K562 (cell line): Measurements from ENCODE around the gene C11orf98. TPM values are rescaled to one million over a fixed set of nuclear protein-coding genes. Genes with fewer than 3 reads are reported as not detected.

Source experiments
- ARID1B ChIP-seq: fragments of 450-650 bp; IDR thresholded peaks from 2 replicates; pipeline ENCODE4 v1.6.1; 2016; ENCODE audit warnings: antibody characterized with exemption, mild to moderate bottlenecking, inconsistent platforms
- CCNT2 ChIP-seq: IDR thresholded peaks from 2 replicates; pipeline ENCODE4 v1.6.1; 2011; ENCODE audit warnings: borderline replicate concordance, low read depth, mild to moderate bottlenecking, moderate library complexity, mixed read lengths, low read length; ENCODE audit not compliant: insufficient read length; ENCODE audit errors: extremely low read depth
- CHD1 ChIP-seq: fragments of 200-600 bp; sonication (generic); IDR thresholded peaks from one replicate; pipeline ENCODE4 v1.6.1; 2012; ENCODE audit warnings: mild to moderate bottlenecking, moderate library complexity, low read length, inconsistent platforms
- ELF2 ChIP-seq: fragments of 250-450 bp; sonication (Bioruptor Pico); IDR thresholded peaks from 2 replicates; pipeline ENCODE4 v1.5.0; 2021; ENCODE audit warnings: mild to moderate bottlenecking
- FOXK1 ChIP-seq: sonication (generic); formaldehyde crosslinking; IDR thresholded peaks from 2 replicates; pipeline ENCODE4 v1.8.0; 2022; ENCODE audit warnings: missing genetic modification reagents, mild to moderate bottlenecking, borderline replicate concordance
- FOXK2 ChIP-seq, 2 experiments: fragments of 450-650 bp; IDR thresholded peaks in 1 of 2; conservative IDR thresholded peaks in 1 of 2; 2 replicates each; pipeline ENCODE4 v1.6.1; 2016; ENCODE audit warnings: low read depth in 2 of 2, mild to moderate bottlenecking in 1 of 2
- HNRNPLL ChIP-seq: fragments of 200-400 bp; formaldehyde crosslinking; IDR thresholded peaks from 2 replicates; pipeline ENCODE4 v1.6.1; 2017; ENCODE audit warnings: low read length, low read depth, mild to moderate bottlenecking; ENCODE audit not compliant: poor library complexity, severe bottlenecking
- HNRNPUL1 ChIP-seq: fragments of 200-400 bp; formaldehyde crosslinking; IDR thresholded peaks from 2 replicates; pipeline ENCODE4 v1.6.1; 2017; ENCODE audit warnings: low read length
- IRF2 ChIP-seq: sonication (generic); formaldehyde crosslinking; IDR thresholded peaks from 2 replicates; pipeline ENCODE4 v1.8.1; 2022; ENCODE audit warnings: mild to moderate bottlenecking, missing genetic modification reagents
- MAFK ChIP-seq: IDR thresholded peaks from 2 replicates; pipeline ENCODE4 v1.6.1; 2011; ENCODE audit warnings: low read length, improper control_type of control experiment
- MYC ChIP-seq, 2 experiments: fragments of 250-450 bp in 1 of 2; sonication (Bioruptor Pico) in 1 of 2; IDR thresholded peaks; 2 replicates each; pipeline versions ENCODE4 v1.5.1 to v1.6.1; 2012 to 2021; ENCODE audit warnings: low read depth in 2 of 2, borderline replicate concordance in 1 of 2, improper control_type of control experiment in 1 of 2, low read length in 1 of 2, mild to moderate bottlenecking in 1 of 2, moderate library complexity in 1 of 2
- NFE2L1 ChIP-seq: fragments of 450-650 bp; IDR thresholded peaks from 2 replicates; pipeline ENCODE4 v1.6.1; 2016; ENCODE audit warnings: missing genetic modification characterization, low read depth, mild to moderate bottlenecking, missing compliant biosample characterization, moderate library complexity, borderline replicate concordance
- NONO ChIP-seq, 2 experiments: fragments of 200-400 bp in 1 of 2; fragments of 450-650 bp in 1 of 2; formaldehyde crosslinking in 1 of 2; IDR thresholded peaks; 2 replicates each; pipeline ENCODE4 v1.6.1; 2017; ENCODE audit warnings: low read depth in 2 of 2, mild to moderate bottlenecking in 2 of 2, moderate library complexity in 2 of 2, low read length in 1 of 2
- POLR3G ChIP-seq: IDR thresholded peaks from 2 replicates; pipeline ENCODE4 v1.6.1; 2011; ENCODE audit not compliant: insufficient read length, insufficient replicate concordance; ENCODE audit errors: extremely low read depth
- SIN3B ChIP-seq: fragments of 450-650 bp; IDR thresholded peaks from 2 replicates; pipeline ENCODE4 v1.6.1; 2017; ENCODE audit warnings: low read depth, mild to moderate bottlenecking, moderate library complexity
- TEAD4 ChIP-seq, 2 experiments: sonication (generic) in 1 of 2; formaldehyde crosslinking in 1 of 2; IDR thresholded peaks; 2 replicates each; pipeline versions ENCODE4 v1.6.1 to v1.8.0; 2012 to 2022; ENCODE audit warnings: borderline replicate concordance in 1 of 2, inconsistent platforms in 1 of 2, low read length in 1 of 2, mild to moderate bottlenecking in 1 of 2, missing genetic modification reagents in 1 of 2
- XRCC3 ChIP-seq: fragments of 450-650 bp; IDR thresholded peaks from 2 replicates; pipeline ENCODE4 v1.6.1; 2017; ENCODE audit warnings: mild to moderate bottlenecking, moderate library complexity
- ZBTB1 ChIP-seq: sonication (generic); formaldehyde crosslinking; IDR thresholded peaks from 2 replicates; pipeline ENCODE4 v1.8.1; 2023; ENCODE audit warnings: missing genetic modification reagents, low read depth, mild to moderate bottlenecking, borderline replicate concordance
- ZEB2 ChIP-seq: fragments of 450-650 bp; IDR thresholded peaks from 2 replicates; pipeline ENCODE4 v1.6.1; 2016
- ZNF76 ChIP-seq: fragments of 250-450 bp; sonication (Bioruptor Pico); IDR thresholded peaks from 2 replicates; pipeline ENCODE4 v1.4.0; 2020; ENCODE audit warnings: mild to moderate bottlenecking, moderate library complexity, borderline replicate concordance
- polyA plus RNA-seq, 8 experiments: library from polyadenylated mRNA; depleted of rRNA in 4 of 8; stranded (reverse) in 5 of 8; unstranded in 3 of 8; fragments of >200 nt; fragmentation: Nextera tagmentation in 2 of 8; fragmentation: Illumina TruSeq in 1 of 8; extraction: Ambion mirVana in 2 of 8; extraction: Trizol in 1 of 8; gene quantifications; 2 replicates each; pipeline versions ENCODE4 v1.2.1 to v1.2.3, GENCODE V29; 2011 to 2014; ENCODE audit warnings: inconsistent platforms in 1 of 8, missing spikeins in 1 of 8
- total RNA-seq, 7 experiments: library from RNA; depleted of rRNA in 6 of 7; stranded (reverse); fragments of >200 nt in 6 of 7; fragmentation: Illumina TruSeq in 2 of 7; extraction: Trizol in 2 of 7; gene quantifications; 2 replicates each; pipeline versions ENCODE4 v1.2.1 to v1.2.3, GENCODE V29; 2011 to 2021; ENCODE audit warnings: low replicate concordance in 1 of 7
- TF ChIP-seq, protein P1 (sequence below): sonication (generic); formaldehyde crosslinking; IDR thresholded peaks from 2 replicates; pipeline ENCODE4 v1.8.0; 2022; ENCODE audit warnings: mild to moderate bottlenecking, missing genetic modification reagents

C11orf98 gene
- total and polyA plus RNA-seq, 9 of the 15 experiments (the other 6 are each of a cell fraction or from before 2014, with no cell fraction given) = 103 to 352 (median 218) TPM

GRCh38 chr11:62666259-62666926, 1.4 kb upstream of the C11orf98 start (continued):
- TF ChIP-seq NONO (IDR thresholded peaks at IDR 0.05; ENCODE audit: low read depth in 2 of 2, low read length in 1 of 2) = no peak
- no peak for TF ChIP-seq FOXK2 (conservative IDR thresholded peaks at IDR 0.05 in 1 of 2, IDR thresholded peaks at IDR 0.05 in 1 of 2; ENCODE audit: low read depth in 2 of 2)
- TF ChIP-seq IRF2 (CRISPR knock-in tag) = no peak
- TF ChIP-seq SIN3B = no peak
- TF ChIP-seq ARID1B = no peak
- peak; percentile 80 for TF ChIP-seq HNRNPUL1
- no peak for TF ChIP-seq ZNF76 (CRISPR knock-in tag)
- peak; percentile 14 for TF ChIP-seq CCNT2
- peak; percentile 93 for TF ChIP-seq CHD1
- TF ChIP-seq, protein P1, sequence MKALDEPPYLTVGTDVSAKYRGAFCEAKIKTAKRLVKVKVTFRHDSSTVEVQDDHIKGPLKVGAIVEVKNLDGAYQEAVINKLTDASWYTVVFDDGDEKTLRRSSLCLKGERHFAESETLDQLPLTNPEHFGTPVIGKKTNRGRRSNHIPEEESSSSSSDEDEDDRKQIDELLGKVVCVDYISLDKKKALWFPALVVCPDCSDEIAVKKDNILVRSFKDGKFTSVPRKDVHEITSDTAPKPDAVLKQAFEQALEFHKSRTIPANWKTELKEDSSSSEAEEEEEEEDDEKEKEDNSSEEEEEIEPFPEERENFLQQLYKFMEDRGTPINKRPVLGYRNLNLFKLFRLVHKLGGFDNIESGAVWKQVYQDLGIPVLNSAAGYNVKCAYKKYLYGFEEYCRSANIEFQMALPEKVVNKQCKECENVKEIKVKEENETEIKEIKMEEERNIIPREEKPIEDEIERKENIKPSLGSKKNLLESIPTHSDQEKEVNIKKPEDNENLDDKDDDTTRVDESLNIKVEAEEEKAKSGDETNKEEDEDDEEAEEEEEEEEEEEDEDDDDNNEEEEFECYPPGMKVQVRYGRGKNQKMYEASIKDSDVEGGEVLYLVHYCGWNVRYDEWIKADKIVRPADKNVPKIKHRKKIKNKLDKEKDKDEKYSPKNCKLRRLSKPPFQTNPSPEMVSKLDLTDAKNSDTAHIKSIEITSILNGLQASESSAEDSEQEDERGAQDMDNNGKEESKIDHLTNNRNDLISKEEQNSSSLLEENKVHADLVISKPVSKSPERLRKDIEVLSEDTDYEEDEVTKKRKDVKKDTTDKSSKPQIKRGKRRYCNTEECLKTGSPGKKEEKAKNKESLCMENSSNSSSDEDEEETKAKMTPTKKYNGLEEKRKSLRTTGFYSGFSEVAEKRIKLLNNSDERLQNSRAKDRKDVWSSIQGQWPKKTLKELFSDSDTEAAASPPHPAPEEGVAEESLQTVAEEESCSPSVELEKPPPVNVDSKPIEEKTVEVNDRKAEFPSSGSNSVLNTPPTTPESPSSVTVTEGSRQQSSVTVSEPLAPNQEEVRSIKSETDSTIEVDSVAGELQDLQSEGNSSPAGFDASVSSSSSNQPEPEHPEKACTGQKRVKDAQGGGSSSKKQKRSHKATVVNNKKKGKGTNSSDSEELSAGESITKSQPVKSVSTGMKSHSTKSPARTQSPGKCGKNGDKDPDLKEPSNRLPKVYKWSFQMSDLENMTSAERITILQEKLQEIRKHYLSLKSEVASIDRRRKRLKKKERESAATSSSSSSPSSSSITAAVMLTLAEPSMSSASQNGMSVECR (CRISPR knock-in tag) = no peak
- no peak for TF ChIP-seq MAFK
- no peak for TF ChIP-seq NFE2L1 (tag)
- TF ChIP-seq ZEB2 = no peak
- TF ChIP-seq POLR3G = no peak
- TF ChIP-seq MYC (IDR thresholded peaks at IDR 0.05; ENCODE audit: low read depth, low read length) = peak; percentile 16; the same call in 1 of the 2 replicates
- 0 out of 2 replicates have a peak, but pooled peaks have one; percentile 39 for TF ChIP-seq MYC (CRISPR knock-in tag; IDR thresholded peaks at IDR 0.05; ENCODE audit: borderline replicate concordance, low read depth)
- TF ChIP-seq HNRNPLL = no peak
- TF ChIP-seq XRCC3 = no peak
- no peak for TF ChIP-seq FOXK1
- no peak for TF ChIP-seq ZBTB1 (CRISPR knock-in tag)
- TF ChIP-seq TEAD4 (IDR thresholded peaks at IDR 0.05; ENCODE audit: low read length) = no peak
- TF ChIP-seq TEAD4 (CRISPR knock-in tag; IDR thresholded peaks at IDR 0.05; ENCODE audit: borderline replicate concordance) = no peak
- TF ChIP-seq ELF2 = no peak
